Measurements from ENCODE around the gene CABLES2. TPM values are rescaled to one million over a fixed set of nuclear protein-coding genes. Genes with fewer than 3 reads are reported as not detected.
A peak's percentile ranks its signal among the peaks of the same experiment; 100 is the strongest.

The CABLES2 gene
- total RNA-seq, 1 donor from 2014 or later: 1.2 TPM

DNA sequence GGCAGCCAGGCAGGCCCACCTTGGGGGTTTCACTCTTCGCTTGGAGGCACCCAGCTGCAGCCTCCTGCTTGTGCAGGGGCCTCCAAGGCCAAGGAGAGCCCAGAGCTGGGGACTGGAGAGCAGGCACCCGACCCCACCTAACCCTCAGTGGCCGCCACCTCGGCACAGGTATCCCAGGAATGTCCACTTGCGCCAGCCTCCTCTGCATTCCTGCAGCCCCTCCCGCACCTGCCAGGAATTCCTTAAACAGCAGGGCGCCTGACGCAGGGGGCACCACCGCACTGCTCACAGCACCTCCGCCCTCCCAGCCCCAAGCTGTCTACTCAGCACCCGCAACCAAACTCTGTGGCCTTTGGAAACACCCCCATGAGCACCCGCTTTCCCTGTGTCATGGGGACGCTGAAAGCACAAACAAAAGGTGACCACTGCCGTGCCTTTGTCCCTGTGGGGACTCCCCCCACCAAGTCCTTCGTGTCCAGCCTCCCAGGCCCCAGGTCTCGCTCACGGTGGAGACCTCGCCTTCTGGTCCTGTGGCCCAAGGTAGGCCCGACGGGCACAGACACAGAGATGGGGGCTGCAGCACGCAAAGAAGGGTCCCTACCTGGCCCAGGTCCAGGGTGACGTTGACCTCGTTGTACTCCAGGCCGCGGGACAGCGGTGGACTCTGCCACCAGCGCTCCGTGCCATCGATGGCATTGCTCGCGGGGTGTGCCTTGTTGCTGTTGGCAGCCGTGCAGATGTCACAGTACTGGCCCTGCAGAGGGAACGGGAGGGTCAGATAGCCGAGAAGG is 45.1 kb downstream of the CABLES2 start:
- DNase-seq (ENCODE audit: low read depth, low spot score): no peak

DNA sequence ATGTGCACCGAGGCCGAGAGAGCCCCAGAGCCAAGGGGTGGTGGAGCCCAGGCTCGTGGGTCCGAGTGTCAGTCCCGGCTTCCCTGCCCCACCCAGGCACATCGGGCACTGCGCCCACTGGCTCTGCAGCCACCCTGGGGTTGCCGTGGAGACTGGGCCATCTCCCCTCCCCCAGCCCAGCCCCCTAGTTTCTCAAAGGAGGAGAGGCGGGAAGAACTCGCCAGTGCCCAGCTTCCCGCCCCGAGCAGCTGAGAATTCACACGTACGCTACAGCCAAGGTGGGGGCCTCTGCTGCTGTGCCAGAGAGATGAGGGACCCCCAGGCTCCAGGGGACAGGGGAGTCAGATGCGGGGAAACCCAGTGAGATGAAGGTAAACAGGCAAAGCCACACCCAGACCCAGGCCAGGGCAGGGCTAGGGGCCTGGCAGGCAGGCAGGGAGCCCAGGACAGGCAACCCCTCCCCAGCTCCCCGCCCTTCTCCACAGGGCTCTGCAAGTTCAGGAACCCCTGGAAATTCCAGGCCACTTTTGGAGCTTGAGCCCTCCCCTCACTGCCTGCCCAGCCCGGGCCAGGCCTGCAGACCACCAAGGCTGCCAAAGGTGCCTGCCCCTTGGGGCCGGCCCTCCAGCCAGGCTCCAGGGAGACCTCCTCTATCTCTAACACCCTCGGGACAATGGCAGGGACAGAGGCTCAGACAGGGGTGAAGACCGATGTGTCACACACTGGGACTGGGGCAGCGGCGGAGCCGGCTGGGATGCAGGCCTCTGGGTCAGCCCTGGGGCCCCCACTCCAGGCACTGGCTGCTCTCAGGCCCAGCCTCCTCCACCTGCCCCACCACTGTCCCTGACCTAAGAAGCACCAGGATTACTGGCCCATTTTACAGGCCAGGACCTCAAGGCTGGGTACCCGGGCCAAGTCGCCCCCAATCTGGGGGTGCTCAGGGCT is 46.0 kb downstream of the CABLES2 start:
- no peak for DNase-seq (ENCODE audit: low read depth, low spot score)

DNA sequence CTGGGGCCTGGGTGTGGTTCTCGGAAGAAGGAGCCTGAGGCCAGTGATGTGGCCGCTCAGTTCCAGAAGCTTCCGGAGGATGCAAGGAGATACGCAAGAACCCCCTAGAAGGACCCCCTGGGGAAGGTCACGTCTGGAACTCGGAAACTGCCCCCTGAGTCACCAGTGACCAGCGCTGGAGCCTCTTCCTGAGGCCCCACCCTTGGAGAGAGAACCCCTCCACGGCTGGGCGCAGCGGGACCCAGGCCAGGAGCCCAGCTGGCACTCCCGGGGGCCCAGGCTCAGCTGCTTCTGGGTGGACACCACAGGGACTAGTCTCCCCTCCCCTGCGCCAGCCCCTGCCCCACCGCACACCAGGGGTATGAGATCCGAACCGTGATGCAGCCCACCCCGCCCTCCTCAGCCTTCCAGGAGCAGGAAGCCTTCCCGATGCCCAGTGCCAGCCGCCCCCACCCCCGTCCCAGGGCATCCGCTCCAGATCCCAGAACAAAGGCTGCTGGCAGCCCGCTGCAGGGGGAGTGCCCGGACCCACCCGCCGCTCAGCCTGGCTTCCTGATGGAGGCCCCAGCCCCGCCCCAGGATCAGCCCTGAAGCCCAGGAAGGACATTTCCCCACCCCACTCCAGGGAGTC is 47.5 kb downstream of the CABLES2 start:
- DNase-seq (ENCODE audit: low read depth, low spot score): peak; percentile 60

DNA sequence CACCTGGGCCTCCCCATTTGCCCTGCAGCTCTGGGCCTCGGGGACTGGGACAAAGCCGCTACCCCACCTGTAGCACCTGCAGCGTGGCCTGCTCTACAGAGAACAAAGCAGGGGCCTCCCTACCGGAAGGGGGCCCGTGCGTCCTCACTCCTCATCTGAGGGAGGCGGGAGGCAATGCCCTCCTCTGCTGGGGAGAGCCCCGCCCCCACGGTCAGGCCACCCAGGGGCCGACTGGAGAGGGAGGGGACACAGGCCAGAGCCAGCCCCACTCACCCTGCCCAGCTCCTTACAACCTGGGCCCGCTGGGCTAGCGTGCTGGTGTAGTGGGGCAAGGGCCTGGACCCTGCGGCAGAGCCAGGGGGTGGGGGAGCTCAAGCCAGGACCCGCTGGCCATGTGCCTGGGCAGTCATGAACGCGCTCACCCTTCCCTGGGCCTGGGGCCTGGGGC is 48.0 kb downstream of the CABLES2 start:
- DNase-seq (ENCODE audit: low read depth, low spot score): no peak

DNA sequence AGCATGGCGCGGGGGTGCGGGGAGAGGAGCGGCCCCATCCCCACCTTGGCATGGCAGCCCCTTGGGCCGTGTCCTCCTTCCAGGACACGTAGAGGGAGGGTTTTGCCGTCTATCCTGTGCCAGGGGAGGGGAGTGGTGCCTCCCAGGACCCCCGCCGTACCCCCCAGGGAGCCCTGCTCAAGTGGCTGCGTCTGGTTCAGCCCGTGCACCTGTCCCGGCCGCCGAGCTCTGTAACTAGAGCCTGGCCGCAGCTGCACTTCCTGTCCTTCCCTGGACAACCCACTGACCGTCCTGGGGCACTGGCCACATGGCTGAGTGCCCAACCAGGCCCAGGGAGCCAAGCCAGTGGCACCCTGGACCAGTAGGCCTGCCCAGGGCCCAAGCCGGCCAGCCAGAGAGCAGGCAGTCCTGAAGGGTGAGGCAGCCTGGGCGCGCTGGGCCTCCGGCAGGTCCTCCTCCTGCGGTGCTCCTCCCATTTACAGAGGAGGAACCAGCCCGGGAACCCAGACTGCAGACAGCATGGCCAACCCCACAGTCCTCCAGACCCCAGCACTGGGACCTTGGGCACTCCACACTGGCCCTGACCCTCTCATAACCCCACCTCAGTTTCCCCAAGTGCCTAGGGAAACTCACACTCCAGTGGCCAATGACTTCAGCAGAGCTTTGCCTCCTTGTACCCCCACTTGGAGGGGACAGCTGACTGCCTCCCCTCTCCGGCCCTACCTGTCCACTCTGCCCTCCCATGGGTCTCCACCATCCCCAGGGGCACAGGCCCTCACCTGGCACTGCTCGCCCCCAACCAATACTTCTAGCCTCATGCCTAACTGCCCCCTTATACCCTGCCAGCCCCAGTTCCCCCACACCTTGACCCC is 48.7 kb downstream of the CABLES2 start:
- DNase-seq (ENCODE audit: low read depth, low spot score): no peak

DNA sequence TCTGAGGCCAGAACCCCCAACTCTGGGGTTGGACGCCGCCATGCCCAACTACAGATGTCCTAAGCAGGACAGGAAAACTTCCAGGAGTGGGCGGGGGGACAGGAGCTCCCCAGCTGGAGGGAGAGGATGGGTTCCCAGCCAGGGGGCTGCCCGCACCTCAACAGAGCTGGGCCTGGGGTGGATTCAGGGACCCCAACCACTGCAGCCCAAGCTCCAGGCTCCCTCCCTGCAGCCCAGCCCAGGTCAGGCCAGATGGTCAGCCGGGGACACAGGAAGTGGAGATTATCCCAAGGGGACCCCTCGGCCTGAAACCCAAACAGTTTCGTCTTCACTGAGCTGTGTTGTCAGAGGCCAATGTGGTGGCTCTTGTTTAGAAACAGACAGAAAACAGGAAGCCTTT is 49.4 kb downstream of the CABLES2 start:
- DNase-seq (ENCODE audit: low read depth, low spot score): no peak

DNA sequence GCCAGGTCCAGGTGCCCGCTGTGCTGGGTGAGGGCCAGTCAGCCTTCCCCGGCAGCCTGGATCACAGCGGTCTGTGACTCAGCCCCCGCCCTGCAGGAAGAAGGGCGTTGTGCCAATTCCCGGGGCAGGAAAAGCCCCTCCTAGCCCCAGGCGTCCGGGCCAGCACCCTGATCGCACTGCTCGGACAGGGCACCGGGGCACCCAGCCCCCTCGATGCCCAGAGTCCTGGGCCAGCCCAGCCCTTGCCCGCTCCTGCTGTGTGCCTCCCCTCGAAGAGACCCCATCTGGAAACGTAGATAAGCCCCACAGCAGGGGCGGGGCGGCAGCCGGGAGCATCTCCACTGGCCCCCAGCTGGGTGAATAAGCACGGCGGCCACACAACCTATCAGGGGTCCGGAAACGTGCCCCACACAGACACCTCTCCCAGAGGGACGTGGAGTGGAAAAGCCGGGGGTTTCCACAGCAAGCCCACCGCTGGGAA is 49.9 kb downstream of the CABLES2 start:
- DNase-seq (ENCODE audit: low read depth, low spot score): peak; percentile 45

DNA sequence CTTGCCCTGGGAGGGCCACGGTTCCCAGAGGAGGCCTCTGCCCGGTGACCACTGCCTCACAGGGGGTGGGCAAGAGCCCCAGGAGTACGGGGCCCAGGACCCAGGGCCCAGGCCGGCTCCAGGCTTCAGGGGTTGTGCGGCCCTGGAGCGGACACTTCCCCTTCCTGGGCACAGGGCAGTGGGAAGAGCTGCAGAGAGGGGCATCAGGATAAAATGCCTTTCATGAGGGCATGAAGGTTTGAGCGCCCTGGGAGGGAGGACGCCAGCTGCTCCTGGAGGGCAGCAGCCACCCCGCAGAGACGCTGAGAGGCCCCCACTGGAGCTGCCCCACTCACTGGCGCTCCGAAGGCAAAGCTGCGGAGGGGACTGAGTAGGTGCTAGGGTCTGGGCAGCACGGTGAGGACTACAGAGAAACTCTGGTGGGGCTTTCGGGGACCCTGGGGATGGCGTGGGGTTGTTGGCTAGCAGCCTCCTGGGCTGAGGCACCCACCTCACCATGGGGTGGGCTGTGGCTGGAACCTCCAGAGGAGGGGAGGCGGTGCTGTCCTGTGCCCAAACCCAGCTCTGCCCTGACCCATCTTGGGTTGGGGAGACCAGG is 50.4 kb downstream of the CABLES2 start:
- DNase-seq (ENCODE audit: low read depth, low spot score): no peak

DNA sequence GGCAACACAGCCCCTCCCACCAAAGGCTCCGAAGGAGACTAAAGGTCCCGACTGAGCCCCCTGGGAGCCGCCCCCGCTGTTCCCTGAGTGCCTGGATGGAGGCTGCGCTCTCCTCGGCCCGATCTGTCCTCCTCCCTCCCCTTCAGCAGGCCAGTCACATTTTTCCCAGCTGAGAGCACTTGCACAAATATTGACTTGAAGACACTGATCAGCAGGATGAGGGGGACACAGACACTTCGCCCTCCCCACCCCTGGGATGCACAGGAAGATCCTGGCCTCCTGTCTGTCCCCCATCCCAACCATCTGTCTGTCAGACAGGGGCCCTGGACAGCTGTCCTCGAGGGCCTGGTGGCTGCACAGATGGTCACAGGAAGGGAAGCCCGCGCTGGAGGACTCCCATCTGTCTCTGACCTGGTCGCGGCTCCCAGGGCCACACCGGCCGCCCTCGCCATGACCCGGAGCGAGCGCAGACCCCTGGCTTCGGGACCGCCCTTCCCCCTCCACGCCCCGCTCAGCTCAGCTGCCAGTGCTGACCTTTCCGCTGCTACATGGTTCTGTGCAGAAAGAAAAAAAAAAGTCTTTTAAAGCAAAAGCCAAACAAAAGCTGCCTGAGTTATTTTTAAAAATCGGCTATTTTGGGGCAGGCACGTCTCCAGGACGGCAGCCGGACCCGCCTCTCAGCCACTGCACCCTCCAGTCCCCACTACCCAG is 51.1 kb downstream of the CABLES2 start:
- DNase-seq (ENCODE audit: low read depth, low spot score): no peak

DNA sequence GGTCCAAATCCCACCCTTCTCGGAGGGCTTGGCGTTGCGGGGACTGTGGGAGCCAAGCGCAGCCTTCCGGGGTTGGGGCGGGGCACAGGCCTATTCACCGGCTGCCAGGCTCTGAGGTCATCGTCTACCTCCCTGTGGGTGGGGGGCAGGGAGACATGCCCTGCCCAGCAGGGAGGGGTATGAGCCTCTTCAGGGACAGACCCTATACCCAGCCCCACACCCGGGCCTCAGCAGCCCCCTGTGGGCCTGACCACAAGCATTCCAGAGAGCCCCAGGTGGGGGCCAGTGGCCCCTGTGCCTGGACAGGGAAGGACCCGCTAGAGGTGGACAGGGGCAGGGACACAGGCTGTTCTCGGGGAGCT is 51.6 kb downstream of the CABLES2 start:
- no peak for DNase-seq (ENCODE audit: low read depth, low spot score)

DNA sequence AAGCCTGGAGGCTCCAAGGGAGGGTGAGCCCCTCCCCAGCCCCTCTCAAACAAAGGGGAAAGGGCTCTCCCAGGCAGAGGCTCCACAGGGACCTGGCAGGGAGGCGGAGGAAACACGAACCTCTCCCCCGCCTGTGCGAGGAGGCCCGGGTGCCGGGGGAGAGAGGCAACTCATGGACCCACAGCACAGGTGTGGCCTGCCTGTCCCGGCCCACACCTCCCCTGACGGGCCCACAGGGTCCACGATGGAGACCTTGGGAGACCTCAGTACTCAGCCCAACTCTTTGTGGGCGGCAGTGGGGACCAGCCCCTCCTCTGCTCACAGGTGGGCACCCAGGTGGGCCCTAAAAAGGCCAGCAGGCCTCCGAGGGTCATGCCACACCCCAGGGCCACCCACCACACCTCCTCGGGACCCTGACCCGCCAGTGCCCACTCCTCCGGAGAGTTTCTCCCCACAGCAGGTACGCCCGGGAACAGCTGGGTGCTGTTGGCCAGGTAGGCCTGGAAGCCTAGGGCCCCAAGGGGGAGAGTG is 52.2 kb downstream of the CABLES2 start:
- no peak for DNase-seq (ENCODE audit: low read depth, low spot score)

DNA sequence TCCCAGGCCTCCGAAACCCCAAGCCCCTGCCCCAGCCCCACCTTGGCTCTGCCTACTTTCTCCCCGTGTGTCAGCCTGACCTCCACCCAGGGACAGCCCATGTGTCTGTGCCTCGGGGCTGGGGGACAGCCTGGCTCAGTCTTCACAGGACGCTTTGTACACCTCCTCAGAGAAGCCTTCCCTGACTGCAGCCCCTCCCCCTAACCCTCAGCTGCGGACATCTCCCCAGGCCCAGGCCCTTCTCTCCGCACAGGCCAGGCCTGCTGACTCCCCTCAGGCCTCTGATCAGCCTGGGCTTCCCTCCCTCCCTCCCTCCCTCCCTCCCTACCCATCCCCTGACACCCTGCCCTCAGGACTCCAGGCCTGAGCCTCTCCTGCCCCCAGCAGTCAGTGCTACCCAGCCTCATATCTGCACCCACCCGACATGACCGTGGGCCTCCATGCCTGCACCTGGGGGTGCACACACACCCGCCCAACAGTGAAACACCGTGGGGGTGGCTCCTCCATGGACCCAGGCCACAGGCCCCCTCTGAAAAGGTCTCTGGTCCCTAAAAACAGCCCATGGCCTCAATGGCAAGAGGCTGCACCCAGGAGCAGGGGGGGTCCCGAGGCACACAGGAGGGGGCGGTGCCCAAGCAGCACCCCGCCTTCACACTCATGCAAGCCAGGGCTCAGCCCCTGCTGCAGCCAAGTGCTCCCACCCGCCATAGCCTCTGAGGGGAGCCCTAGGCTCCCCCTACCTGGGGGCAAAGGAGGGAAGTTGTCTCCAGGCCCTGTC is 52.9 kb downstream of the CABLES2 start:
- no peak for DNase-seq (ENCODE audit: low read depth, low spot score)

DNA sequence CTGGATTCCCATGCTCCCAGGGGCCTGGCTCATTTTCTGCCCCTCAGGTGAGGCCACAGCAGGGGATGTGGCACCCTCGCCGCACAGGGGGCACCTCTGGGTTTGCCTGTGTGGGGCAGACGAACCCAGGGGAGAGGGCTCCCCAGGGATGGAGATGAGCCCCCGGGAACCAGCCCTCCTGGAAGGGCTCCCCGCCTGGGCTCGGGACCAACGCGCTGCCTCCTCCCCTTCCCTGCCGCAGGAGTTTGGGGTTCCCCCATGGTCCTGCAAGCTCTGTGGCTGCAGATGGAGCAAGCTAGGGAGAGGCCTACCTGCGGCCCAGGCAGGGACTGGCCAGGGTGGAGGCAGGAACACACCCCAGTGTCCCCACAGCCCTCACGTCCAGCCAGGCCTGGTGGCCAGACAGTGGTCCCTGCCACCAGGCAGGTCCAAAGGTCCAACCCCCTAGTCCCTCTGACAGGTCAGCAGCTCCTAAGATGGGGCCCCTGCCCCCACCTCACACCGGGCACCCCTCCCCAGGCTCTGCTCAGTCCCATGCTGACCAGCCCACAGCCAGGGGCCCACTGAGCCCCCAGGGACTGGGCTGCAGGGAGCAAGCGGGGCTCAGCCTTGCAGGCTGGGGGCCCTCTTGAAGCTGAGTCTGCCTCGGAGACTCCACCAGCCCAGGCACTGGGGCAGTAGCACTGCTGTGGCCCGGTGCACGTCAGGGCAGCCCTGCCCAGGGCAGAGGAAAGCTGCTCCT is 53.6 kb downstream of the CABLES2 start:
- no peak for DNase-seq (ENCODE audit: low read depth, low spot score)

DNA sequence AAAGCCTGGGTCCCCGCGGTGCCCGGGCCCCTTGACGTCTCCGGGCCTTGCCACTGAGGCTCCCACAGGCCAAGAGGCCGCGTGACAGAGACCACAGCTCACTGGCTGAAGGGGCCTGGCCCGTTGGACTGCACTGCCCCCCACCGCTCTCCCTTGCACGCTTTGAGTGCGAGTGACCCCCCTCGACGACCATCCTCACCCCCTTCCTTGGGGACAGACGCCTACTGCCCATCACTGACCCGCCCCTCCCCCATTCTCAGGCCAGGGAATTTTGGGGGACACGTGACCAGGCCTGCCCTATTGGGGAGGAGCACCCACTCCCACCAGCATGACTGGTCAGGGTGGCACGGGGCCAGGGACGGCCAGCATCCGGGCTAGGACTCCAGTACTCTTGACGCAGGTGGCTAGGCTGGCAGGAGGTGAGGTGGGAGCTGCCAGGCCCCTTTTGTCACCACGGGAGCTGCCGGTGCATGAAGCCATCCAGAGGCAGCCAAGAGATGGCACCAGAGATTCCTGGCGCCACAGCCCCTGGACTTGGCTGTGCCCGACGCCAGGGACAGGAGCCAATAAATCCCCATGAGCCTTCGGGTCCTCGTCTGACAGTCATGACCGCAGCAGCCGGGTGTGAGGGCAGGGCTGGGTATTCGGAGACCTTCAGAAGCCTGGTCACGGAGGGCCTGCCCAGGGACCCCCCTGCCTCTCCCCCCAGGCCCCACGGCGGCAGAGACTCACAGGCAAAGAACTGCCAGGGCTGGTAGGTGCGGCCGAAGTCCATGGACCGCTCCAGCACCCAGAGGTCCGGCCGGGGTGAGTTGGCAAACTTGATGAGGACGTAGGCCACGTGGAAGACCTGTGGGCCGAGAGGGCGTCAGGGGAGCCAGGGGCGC is 54.4 kb downstream of the CABLES2 start:
- no peak for DNase-seq (ENCODE audit: low read depth, low spot score)

DNA sequence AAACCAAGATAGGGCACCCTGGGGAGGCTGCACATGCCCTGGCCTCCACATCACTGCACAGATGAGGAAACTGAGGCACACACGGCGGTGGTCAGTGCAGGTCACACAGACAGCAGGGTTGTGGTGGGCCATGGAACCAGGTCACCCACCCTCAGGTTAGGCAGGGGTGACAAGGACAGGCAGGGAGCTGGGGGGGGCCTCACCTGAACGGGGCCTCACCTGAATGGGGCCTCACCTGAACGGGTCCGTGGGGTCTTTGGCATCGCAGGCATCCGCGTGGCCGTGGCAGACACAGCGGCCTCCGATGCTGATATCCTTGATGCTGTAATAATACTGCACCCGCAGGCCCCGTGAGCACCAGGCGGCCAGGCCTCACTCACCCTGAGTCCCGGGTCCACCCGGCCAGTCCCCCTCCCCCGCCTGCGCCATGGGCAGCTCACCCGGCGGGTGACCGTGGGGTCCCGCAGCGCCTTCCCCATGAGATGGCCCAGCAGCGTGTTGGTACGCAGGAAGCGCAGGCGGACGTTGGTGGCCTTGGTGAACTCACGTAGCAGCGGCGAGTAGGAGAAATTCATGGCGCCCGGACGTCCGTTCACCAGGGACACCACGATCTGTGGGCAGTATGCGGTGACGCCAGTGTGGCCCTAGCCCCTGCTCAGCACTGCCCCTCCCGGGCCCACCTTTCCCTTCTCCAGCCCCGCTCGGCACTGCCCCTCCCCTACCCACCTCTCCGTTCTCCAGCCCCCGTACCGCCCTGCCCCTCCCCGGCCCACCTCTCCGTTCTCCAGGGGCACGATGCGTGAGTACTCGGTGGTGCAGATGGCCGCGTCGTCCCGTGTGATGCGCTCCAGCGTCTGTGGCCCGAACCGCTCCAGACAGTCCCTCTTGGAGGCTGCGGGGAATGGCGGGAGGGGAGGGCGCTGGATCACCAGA is 55.4 kb downstream of the CABLES2 start:
- no peak for DNase-seq (ENCODE audit: low read depth, low spot score)

Data from pulmonary artery endothelial cell (primary cell).